Measurements from ENCODE around the gene HMG20B.

The HMG20B gene

GRCh38 chr19:3538965-3539755, 33.6 kb upstream of the HMG20B start, which contains the start of gene TEKTIP1:
Gene TEKTIP1, plus strand, starts transcription at chr19:3539174. Its CDS starts 4 bp downstream, at chr19:3539178.
- no peak for TF ChIP-seq CTCF (IDR thresholded peaks at IDR 0.05)

DNA sequence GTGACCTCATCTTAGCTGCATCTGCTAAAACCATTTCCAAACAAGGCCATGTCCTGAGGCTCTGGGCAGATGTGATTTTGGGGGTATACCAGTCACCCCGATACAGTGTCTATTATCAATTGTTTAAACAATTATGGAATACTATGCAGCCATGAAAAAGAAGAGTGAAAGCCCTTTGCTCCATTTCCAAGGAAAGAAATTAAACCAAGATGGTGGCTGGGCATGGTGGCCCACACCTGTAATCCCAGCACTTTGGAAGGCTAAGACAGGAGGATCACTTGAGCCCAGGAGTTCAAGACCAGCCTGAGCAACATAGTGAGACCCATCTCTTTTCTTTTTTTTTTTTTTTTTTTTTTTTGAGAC, 33.0 kb upstream of the HMG20B start:
- TF ChIP-seq CTCF (IDR thresholded peaks at IDR 0.05), result no peak

DNA sequence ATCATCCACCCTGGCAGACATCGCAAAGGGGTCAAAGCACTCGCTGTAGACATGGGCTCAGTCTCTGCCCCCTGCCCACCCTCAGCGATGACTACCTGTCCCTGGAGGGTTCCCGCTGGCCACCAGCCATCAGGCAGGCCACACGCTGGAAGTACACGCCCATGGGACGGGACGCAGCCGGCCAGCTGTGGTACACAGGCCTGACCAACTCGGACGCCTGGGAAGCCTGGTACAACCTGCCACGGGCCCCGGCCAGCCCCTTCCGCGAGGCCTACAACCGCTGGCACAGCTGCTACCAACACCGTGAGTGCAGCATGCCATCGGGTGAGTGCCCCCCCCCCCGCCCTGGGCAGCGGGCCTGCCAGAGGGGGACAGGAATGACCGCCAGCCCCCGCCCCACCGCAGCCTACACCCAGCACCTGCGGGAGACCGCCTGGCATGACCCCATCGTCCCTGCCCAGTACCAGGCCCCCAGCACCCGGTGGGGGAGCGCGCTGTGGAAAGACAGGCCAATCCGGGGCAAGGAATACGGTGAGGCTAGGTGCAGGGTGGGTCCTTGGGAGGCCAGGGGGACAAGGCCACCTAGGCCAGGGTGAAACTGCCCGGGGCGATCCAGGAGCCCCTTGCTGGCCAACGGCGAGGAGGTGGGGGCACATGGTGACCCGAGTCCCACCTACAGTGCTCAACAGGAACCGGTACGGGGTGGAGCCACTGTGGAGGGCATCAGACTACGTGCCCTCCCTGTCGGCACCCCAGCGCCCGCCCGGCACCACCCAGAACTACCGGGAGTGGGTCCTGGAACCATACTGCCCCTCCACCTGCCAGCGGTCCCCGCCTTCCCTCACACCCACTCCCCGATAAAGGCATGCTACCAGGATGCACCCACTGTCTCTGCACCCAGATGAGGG, 29.3 kb upstream of the HMG20B start:
- no peak for TF ChIP-seq CTCF (IDR thresholded peaks at IDR 0.05)

DNA sequence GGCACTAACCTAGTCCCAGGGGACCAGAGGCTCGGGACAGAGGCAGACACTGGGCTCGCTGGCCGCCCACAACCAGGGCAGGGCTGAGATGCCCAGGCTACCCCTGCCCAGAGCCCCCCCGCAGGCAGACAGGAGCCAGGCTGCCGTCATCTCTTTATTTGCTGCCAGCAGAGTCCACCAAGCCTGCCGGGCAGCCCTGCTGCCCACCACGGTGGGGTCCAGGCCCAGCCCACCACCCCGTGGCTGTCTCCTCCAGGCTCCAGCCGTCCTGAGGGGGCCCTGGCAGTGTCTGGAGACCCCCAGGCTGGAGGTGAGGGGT, 28.7 kb upstream of the HMG20B start:
- TF ChIP-seq CTCF (IDR thresholded peaks at IDR 0.05), result no peak

DNA sequence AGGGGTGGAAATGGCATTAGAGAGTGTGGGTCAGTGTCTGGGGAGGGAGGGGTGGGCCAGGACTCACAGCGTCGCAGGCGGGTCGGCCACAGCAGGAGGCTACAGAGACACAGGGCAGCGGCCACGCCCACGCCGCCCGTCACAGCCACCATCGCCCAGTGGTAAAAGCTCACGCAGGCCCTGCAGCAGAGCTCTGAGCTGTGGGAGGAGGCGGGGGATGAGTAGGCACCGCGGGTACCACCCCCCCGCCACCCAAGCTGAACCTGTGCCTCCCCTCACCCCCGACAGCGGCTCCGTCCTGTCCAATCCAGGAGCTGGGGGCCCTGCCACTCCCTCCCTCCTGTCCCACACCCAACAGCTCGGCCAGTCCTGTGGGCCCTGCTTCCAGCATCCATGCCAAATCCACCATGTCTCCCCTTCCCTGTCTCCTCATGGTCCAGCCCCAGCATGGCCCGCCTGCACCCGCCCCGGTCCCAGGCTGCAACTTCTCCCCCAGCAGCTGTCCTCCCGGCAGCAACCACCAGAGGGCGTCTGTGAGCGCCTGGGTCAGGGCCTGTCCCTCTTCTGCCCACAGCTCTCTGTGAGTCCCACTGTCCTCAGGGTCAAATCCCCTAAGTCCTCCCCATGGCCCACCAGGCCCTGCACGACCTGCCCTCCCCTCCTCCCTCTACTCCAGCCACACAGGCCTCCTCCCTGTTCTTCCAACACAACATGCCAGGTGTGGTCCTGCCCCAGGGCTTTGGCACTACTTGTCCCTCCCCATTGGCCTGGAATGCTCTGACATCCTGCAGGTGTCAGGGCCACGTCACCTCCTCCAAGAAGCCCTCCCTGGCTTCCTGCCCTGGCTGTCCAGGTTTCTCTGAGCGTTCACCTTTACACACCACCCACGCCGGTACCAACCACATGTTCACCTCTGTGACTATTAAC, 27.7 kb upstream of the HMG20B start:
- TF ChIP-seq CTCF (IDR thresholded peaks at IDR 0.05), result peak; percentile 98

DNA sequence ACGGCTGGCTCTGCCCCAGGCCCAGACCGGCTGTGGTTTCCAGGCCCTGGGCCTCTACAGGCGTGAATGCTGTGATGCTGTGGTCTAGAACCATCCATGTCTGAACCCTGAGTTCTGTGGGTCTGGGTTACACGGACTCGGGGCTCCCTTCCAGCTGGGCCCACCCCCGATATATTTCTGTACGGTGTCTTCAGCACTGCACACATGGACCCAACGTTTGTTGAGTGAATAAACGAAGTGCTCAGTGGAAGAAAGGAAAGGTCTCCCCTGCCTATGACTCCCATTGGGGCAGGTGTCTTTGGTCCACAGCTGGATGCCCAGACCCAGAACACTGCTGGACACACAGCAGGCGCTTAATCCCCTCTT, 27.1 kb upstream of the HMG20B start:
- TF ChIP-seq CTCF (IDR thresholded peaks at IDR 0.05), result no peak

DNA sequence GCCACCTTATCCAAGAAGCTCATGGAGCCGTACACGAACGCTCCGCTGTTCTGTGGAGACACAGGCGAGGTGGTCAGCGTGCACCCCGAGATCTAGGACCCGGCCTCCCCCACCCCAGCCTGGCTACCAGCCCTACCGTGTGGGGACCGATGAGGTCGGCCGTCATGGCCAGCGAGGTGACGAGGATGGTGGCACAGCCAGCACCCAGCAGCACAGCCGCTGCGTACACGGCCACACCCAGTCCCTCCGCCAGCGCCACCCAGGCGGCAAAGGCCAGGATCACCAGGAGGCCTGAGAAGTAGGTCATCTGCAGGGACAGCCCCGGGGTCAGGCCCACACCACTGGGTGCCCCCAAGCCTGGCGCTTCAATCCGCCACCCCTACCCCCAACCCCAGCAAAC, 26.6 kb upstream of the HMG20B start:
- TF ChIP-seq CTCF (IDR thresholded peaks at IDR 0.05), result no peak

All from LNCAP (cell line).